Measurements from ENCODE around the gene MEST.

DNA sequence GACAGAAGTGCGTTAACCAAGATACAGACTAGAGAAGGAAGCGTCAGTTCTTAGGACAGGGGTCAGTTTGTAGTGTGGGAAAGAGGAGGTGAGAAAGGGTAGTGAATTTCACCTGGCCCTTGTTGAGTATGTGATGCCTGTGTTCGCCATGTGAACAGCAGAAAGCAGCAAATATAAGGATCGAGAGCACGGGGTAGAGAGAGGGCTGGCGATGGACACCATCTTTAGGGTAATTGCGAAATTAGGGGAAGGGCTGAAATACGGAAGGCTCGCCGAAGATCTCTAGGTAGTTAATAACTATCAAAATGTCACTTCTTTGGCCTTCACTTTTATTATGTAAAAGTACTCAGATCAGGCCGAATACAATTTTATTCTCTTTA is 6.2 kb upstream of the MEST start:
- TF ChIP-seq, protein P1, sequence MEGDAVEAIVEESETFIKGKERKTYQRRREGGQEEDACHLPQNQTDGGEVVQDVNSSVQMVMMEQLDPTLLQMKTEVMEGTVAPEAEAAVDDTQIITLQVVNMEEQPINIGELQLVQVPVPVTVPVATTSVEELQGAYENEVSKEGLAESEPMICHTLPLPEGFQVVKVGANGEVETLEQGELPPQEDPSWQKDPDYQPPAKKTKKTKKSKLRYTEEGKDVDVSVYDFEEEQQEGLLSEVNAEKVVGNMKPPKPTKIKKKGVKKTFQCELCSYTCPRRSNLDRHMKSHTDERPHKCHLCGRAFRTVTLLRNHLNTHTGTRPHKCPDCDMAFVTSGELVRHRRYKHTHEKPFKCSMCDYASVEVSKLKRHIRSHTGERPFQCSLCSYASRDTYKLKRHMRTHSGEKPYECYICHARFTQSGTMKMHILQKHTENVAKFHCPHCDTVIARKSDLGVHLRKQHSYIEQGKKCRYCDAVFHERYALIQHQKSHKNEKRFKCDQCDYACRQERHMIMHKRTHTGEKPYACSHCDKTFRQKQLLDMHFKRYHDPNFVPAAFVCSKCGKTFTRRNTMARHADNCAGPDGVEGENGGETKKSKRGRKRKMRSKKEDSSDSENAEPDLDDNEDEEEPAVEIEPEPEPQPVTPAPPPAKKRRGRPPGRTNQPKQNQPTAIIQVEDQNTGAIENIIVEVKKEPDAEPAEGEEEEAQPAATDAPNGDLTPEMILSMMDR (IDR thresholded peaks at IDR 0.05) = no peak
- no peak for TF ChIP-seq POLR2A (IDR thresholded peaks at IDR 0.05)

Data from body of pancreas (tissue), 4 donors.